DND-41 (cell line): ENCODE data around the gene NLGN1.

ENCODE experiments used
- EZH2 ChIP-seq: IDR thresholded peaks from 3 replicates; pipeline ENCODE4 v1.6.1; 2012; ENCODE audit warnings: borderline replicate concordance, low read depth, mild to moderate bottlenecking, moderate library complexity, low read length, inconsistent platforms; ENCODE audit not compliant: severe bottlenecking
- TF ChIP-seq, protein P1 (sequence below): IDR thresholded peaks from 2 replicates; pipeline ENCODE4 v1.5.1; 2012; ENCODE audit warnings: borderline replicate concordance, low read length, moderate library complexity, mild to moderate bottlenecking; ENCODE audit not compliant: poor library complexity, severe bottlenecking; ENCODE audit errors: extremely low read depth

GRCh38 chr3:173402656-173403055 is 5.1 kb downstream of the NLGN1 start:
- TF ChIP-seq, protein P1, sequence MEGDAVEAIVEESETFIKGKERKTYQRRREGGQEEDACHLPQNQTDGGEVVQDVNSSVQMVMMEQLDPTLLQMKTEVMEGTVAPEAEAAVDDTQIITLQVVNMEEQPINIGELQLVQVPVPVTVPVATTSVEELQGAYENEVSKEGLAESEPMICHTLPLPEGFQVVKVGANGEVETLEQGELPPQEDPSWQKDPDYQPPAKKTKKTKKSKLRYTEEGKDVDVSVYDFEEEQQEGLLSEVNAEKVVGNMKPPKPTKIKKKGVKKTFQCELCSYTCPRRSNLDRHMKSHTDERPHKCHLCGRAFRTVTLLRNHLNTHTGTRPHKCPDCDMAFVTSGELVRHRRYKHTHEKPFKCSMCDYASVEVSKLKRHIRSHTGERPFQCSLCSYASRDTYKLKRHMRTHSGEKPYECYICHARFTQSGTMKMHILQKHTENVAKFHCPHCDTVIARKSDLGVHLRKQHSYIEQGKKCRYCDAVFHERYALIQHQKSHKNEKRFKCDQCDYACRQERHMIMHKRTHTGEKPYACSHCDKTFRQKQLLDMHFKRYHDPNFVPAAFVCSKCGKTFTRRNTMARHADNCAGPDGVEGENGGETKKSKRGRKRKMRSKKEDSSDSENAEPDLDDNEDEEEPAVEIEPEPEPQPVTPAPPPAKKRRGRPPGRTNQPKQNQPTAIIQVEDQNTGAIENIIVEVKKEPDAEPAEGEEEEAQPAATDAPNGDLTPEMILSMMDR = no peak
- no peak for TF ChIP-seq EZH2
